ENCODE results near the gene FGF12. TPM values are rescaled to one million over a fixed set of nuclear protein-coding genes. Genes with fewer than 3 reads are reported as not detected.

The FGF12 gene
- total RNA-seq, 1 experiment from 2014 or later = 0.07 TPM

GRCh38 chr3:192307631-192308030 lies 419.7 kb downstream of the FGF12 start:
- Histone ChIP-seq H3K9ac (ENCODE audit: low read length) (no peak overlapping the region), H3K9me2 (ENCODE audit: insufficient read depth) (no peaks in the 10 kb centered on the region), H3K36me3 (ENCODE audit: control insufficient read depth in 1 of 2, insufficient read depth in 2 of 2, low read length in 2 of 2) (no peaks in the 10 kb centered on the region), H2AFZ (ENCODE audit: low read depth, low read length, poor library complexity, severe bottlenecking) (no peak overlapping the region), H3K4me2 (ENCODE audit: low read length) (no peak overlapping the region), H3K27me3 (ENCODE audit: insufficient read depth, low read length) (peaks cover 24% of the 10 kb centered on the region), H3K4me1 (ENCODE audit: control insufficient read depth in 1 of 2, insufficient read depth in 2 of 2, low read length in 2 of 2) (no peaks in the 10 kb centered on the region), H4K20me1 (ENCODE audit: insufficient read depth) (no peaks in the 10 kb centered on the region), H3K79me2 (ENCODE audit: insufficient read depth, low read length) (no peaks in the 10 kb centered on the region), H3K9me3 (ENCODE audit: control insufficient read depth in 1 of 2, insufficient read depth in 1 of 2, low read depth in 1 of 2, low read length in 2 of 2) (no peaks in the 10 kb centered on the region), H3K27ac (ENCODE audit: low read depth, low read length) (no peak overlapping the region), H3K4me3 (replicated peaks in 1 of 2; ENCODE audit: low read depth in 1 of 2, low read length in 2 of 2) (no peak overlapping the region)
- CTCF ChIA-PET = no interaction called here
- ATAC-seq (no peak), DNase-seq (ENCODE audit: low read depth, low spot score) (no peak)
- POLR2A ChIA-PET = no interaction called here
- TF ChIP-seq, protein P1, sequence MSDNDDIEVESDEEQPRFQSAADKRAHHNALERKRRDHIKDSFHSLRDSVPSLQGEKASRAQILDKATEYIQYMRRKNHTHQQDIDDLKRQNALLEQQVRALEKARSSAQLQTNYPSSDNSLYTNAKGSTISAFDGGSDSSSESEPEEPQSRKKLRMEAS (IDR thresholded peaks at IDR 0.05) = no peak
- no peak for TF ChIP-seq CTCF (IDR thresholded peaks at IDR 0.05 in 2 of 3, conservative IDR thresholded peaks at IDR 0.05 in 1 of 3; ENCODE audit: borderline replicate concordance in 1 of 3, insufficient read depth in 1 of 3, low read depth in 2 of 3, low read length in 2 of 3)
- no peak for TF ChIP-seq YY1 (IDR thresholded peaks at IDR 0.05; ENCODE audit: extremely low read depth, insufficient replicate concordance, low read depth, low read length)
- TF ChIP-seq, protein P2, sequence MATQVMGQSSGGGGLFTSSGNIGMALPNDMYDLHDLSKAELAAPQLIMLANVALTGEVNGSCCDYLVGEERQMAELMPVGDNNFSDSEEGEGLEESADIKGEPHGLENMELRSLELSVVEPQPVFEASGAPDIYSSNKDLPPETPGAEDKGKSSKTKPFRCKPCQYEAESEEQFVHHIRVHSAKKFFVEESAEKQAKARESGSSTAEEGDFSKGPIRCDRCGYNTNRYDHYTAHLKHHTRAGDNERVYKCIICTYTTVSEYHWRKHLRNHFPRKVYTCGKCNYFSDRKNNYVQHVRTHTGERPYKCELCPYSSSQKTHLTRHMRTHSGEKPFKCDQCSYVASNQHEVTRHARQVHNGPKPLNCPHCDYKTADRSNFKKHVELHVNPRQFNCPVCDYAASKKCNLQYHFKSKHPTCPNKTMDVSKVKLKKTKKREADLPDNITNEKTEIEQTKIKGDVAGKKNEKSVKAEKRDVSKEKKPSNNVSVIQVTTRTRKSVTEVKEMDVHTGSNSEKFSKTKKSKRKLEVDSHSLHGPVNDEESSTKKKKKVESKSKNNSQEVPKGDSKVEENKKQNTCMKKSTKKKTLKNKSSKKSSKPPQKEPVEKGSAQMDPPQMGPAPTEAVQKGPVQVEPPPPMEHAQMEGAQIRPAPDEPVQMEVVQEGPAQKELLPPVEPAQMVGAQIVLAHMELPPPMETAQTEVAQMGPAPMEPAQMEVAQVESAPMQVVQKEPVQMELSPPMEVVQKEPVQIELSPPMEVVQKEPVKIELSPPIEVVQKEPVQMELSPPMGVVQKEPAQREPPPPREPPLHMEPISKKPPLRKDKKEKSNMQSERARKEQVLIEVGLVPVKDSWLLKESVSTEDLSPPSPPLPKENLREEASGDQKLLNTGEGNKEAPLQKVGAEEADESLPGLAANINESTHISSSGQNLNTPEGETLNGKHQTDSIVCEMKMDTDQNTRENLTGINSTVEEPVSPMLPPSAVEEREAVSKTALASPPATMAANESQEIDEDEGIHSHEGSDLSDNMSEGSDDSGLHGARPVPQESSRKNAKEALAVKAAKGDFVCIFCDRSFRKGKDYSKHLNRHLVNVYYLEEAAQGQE (IDR thresholded peaks at IDR 0.05; ENCODE audit: low read depth) = no peak
- no peak for TF ChIP-seq SP1 (IDR thresholded peaks at IDR 0.05; ENCODE audit: low read depth)
- no peak for TF ChIP-seq POLR2AphosphoS5 (IDR thresholded peaks at IDR 0.05; ENCODE audit: low read depth, low read length)
- TF ChIP-seq CEBPB (IDR thresholded peaks at IDR 0.05; ENCODE audit: low read depth) = no peak
- TF ChIP-seq EGR1 (IDR thresholded peaks at IDR 0.05; ENCODE audit: low read depth) = no peak
- TF ChIP-seq FOSL1 (IDR thresholded peaks at IDR 0.05; ENCODE audit: low read depth) = no peak
- TF ChIP-seq EZH2phosphoT487 (IDR thresholded peaks at IDR 0.05; ENCODE audit: borderline replicate concordance) = no peak
- TF ChIP-seq SIN3A (IDR thresholded peaks at IDR 0.05; ENCODE audit: low read depth) = no peak
- no peak for TF ChIP-seq POLR2A (IDR thresholded peaks at IDR 0.05; ENCODE audit: borderline replicate concordance, extremely low read depth, insufficient read depth, insufficient read length)
- TF ChIP-seq CBX3 (IDR thresholded peaks at IDR 0.05; ENCODE audit: low read depth) = no peak
- TF ChIP-seq ZNF274 (IDR thresholded peaks at IDR 0.05; ENCODE audit: low read depth, low read length) = no peak
- no peak for TF ChIP-seq EZH2 (IDR thresholded peaks at IDR 0.05)
- no peak for TF ChIP-seq ZFX (IDR thresholded peaks at IDR 0.05)
- no TSS peak for BruUV-seq (replicated peaks)
- RAD21 ChIA-PET (ENCODE audit: low non-redundant PET in 1 of 2, low total read pairs in 2 of 2, uncharacterized antibody in 2 of 2, unreplicated experiment in 2 of 2) = no interaction called here
- intact Hi-C loops (cut with micrococcal nuclease) = no loop called here
